HG03097 (cell line): ENCODE data around the gene ZDHHC6.
"Not testable (repeated sequence)": the region's sequence is repeated elsewhere in the genome, so short reads cannot be mapped to it uniquely, and the experiment has no call there.

ENCODE experiments used
- ATAC-seq: cut with Tn5 transposase; IDR thresholded peaks from one replicate; pipeline ENCODE4 v1.9.1; 2021; ENCODE audit not compliant: unreplicated experiment, low FRiP score

The ZDHHC6 gene

DNA sequence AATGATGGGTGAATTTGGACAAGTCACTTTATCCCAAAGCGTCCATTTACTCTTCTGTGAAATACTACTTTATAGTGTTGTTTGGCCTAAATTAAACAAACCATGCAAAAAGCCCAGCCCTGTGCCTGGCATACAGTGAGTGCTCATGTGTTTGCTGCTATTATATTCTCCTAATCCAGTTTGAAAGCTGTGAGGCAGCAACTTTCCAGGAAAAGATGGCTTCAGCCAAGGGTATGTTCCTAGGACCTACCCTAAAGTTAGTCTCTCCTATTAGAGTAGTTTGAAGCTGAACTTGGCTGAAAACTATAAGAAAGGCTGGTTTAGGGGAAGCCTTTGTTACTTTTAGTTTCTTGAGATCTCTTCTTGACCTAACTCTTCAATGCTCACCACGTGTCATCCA, 52.9 kb downstream of the ZDHHC6 start:
- ATAC-seq = no peak

DNA sequence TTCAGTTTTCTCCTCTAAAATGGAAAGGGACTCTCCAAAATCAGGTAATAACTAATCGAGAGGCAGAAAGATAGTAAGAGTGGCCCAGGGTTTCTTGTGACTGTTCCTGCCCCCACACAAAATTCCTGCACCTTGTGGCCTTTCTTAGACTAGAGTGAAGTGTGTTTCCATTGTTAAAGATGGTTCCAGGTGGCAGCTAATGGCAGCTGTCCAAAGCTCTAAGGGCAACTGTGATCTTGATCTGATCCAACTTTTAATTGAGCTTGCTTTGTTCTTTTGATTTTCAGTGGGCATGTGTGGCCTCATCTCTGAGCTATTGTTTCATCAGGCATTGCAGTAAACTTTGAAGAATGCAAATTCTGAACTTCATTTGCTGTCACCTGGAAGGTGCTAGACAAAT, 53.4 kb downstream of the ZDHHC6 start:
- no peak for ATAC-seq

DNA sequence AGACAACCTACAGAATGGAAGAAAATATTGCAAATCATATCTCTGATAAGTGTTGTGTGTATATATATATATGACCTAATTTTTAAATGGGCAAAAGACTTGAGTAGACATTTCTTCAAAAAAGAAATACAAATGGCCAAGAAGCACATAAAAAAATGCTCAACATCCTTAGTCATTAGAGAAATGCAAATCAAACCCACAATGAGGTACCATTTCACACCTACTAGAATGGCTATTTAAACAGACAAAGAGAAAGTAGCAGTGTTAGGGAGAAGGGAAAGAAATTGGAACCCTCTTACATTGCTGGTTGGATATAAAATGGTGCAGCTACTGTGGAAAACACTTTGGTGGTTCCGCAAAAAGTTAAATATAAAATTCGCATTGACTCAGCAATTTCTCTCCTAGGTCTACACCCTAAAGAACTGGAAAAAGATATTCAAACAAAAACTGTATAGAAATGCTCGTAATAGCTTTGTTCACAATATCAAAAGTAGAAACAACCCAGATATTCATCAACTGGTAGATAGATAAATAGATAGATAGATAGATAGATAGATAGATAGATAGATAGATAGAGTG, 56.5 kb downstream of the ZDHHC6 start:
- ATAC-seq = no peak

DNA sequence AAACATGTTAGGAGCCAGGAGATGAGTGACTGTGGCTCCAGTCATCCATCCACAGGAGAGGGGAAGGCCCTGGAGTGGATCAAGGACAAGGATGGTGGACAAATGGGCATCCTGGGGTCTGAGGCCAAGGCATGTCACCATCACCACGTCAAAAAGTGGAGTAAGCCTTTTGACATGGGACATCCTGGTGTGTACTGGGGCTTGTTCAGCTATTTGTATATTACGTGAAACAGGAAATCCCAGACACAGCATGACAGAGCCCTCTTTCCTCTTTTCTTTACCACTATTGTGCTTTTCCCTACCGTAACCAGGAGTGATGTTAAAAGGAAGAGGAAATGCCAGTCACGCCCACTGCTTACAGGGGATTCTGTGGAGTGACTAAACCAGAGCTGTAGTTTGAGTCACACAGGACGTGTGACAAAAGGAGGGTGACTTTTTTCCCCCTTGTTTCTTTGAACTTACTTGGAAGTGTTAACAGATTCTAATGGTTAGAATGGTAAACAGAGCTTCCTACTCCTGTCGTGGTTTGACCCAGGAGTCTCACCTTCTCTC, 57.4 kb downstream of the ZDHHC6 start:
- peak; percentile 82 for ATAC-seq

DNA sequence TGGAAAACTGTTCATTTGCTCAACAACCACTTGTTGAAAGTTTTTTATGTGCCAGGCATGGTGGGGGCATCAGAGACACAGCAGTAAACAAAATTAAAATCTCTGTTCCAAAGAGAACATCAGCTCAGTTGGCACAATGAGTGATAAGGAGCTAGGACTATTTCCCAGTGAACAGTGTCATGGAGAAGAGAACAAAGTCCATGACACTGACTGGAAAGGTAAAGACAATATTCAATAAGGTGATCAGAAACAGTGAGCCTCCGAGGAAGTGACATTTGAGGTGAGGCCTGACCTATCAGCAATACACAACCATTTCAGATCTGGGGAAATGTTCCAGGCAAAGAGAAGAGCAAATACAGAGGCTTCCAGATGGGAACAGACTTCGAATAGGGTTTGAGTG, 58.2 kb downstream of the ZDHHC6 start:
- ATAC-seq = no peak

DNA sequence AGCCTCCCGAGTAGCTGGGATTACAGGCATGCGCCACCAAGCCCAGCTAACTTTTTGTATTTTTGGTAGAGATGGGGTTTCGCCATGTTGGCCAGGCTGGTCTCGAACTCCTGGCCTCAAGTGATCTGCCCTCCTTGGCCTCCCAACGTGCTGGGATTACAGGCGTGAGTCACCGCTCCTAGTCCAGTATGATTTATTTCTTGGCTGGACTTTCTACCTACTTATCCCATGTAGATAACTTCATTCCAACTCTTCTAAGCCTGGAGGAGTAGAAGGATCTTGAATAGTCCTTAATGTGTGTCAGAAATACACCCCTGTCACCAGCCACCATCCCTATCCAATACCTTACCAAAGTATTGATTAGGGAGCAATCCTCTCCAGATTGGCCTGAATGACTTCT, 58.7 kb downstream of the ZDHHC6 start:
- not testable (repeated sequence) for ATAC-seq

DNA sequence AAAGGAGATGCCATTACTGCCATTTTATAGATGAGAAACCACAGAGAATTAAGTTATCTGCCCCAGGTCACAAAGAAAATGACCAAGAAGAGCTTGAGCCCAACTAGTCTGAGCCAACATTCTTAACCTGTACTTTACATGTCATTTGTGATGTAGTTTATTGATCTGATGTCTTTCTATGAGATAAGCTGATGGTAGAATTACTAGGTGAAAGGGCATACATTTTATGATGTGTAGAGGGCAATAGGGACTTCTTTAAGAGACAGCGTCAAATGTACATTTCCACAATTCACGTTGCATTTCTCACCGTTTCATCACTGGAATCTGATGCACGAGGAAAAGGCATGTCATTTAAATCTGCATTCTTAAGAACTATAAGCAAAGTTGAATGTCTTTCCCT, 61.5 kb downstream of the ZDHHC6 start:
- ATAC-seq = no peak

DNA sequence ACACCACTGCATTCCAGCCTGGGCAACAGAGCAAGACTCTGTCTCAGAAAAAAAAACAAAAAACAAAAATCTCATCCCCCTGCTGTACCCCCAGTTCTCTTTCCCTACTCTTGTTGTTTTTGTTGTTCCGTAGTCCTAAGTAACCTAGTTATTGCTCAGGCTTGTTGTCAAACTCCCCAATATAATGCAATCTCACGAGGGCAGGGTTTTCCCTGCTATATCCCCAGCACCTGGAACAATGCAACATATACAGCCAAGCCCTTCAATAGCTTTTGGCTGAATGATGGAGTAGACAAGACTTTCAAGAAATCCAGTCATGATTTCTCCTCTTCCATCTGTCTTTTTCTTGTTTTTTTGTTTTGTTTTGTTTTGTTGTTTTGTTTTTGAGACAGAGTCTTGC, 62.6 kb downstream of the ZDHHC6 start:
- no peak for ATAC-seq

DNA sequence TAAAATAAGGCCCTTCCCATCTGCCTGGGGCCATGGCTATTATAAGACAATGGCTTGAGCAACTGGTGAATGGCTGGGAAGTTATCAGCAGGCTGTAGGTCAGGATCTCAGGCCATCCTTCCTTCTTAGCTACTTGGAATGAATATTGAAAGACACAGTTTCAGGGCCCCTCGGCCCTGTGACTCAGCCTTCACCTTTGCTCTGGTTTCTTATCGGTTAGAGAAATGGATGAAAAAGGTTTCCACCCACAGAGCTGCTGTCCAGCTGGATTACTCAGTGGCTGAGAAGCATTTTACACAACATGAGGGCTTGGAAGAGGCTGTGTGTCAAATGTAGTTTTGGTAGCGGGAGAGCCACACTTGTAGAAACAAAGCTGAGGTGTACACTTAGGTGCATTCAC, 63.4 kb downstream of the ZDHHC6 start:
- ATAC-seq = no peak

DNA sequence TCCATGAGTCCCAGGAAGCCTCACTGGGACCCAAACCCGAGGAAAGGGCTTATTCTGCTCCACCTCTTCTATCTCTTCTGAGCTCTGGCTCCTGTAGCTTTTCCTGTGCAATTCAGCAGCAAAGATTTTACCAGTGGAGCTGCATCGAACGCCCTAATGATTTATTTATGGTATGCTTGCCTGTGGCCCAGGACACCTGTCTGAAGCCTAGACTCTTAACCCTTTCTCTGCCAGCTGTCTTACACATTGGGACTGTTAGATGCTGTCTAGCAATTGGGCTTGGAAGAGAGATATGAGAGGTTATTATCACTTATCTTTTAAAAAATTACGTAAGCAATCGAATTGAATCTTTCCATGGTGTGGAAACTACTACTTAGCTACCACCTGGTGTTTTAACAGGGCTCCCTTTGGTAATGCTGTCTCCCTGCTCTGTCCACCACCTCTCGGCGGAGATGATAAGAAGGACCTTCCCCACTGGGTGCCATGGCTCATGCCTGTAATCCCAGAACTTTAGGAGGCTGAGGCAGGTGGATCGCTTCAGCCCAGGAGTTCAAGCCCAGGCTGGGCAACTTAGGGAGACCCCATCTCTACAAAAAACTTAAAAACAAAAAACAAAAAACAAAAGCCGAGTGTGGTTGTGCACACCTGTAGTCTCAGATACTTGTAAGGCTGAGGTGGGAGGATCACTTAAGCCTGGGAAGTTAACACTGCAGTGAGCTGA, 64.0 kb downstream of the ZDHHC6 start:
- no peak for ATAC-seq
